Measurements from ENCODE around the gene GPR176. TPM values are rescaled to one million over a fixed set of nuclear protein-coding genes. Genes with fewer than 3 reads are reported as not detected.

Gene GPR176
- polyA plus RNA-seq, 3 donors: 0.08 to 0.18 TPM; not detected in 1

DNA sequence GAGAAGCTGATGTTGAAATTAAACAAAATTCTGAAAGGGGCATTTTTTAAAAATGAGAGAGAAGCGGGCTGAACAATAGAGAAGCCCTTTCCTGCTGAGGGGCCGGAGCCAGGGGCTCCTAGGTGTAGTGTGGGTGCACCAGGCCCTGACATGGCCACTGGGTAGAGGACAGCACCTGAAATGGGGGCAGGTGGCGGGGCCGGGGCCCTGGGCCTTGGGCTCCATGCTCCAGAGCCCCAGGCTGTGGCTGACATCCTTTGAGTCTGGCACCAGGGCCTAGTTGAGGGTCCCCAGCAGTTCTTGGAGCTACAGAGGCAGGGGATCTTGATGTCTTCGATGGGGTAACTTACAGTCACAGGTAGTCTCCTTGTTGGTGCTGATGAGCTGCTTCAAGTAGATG, 6.5 kb upstream of the GPR176 start:
- Mint-ChIP-seq H3K27me3 (ENCODE audit: low read depth in 3 of 3) (peaks cover 4 to 18% (median 6%) of the 10 kb centered on the region in 3 donors), H3K4me3 (no peak overlapping the region), H3K4me1 (peaks cover 2% of the 10 kb centered on the region), H3K36me3 (no peaks in the 10 kb centered on the region), H3K27ac (no peak overlapping the region), H3K9me3 (peaks cover 0 to 1% (median 0%) of the 10 kb centered on the region in 7 donors)
- WGBS (ENCODE audit: insufficient coverage): 100% methylated on average over 4 of the region's 5 CpGs
- H3K4me2 ChIP-seq (replicated peaks; ENCODE audit: extremely low read depth, low read length, poor library complexity, severe bottlenecking): no peak overlapping the region
- H3K27me3 ChIP-seq (ENCODE audit: control insufficient read depth in 2 of 2, insufficient read depth in 2 of 2, low read length in 2 of 2): peaks cover 0 to 13% of the 10 kb centered on the region in 2 donors
- no peaks in the 10 kb centered on the region for H3K4me1 ChIP-seq (ENCODE audit: control insufficient read depth in 1 of 2, insufficient read depth in 2 of 2, low read length in 2 of 2)
- no peaks in the 10 kb centered on the region for H3K79me2 ChIP-seq (ENCODE audit: insufficient read depth, low read length)
- no peak for DNase-seq
- no peak overlapping the region for H3K9ac ChIP-seq (ENCODE audit: insufficient read depth, low read length, poor library complexity, severe bottlenecking)
- H3K4me3 ChIP-seq (replicated peaks in 1 of 3; ENCODE audit: low read depth in 2 of 3, low read length in 3 of 3): no peak overlapping the region
- no peaks in the 10 kb centered on the region for H4K20me1 ChIP-seq (ENCODE audit: insufficient read depth, low read length)
- H3K27ac ChIP-seq (ENCODE audit: low read depth in 1 of 2, low read length in 2 of 2): no peak overlapping the region
- H3K9me3 ChIP-seq (replicated peaks in 1 of 2; ENCODE audit: control insufficient read depth in 1 of 2, insufficient read depth in 1 of 2, low read length in 2 of 2): no peaks in the 10 kb centered on the region
- no peaks in the 10 kb centered on the region for H3K36me3 ChIP-seq (replicated peaks in 1 of 2; ENCODE audit: control insufficient read depth in 1 of 2, insufficient read depth in 2 of 2, low read length in 2 of 2)
- TF ChIP-seq, protein P1, sequence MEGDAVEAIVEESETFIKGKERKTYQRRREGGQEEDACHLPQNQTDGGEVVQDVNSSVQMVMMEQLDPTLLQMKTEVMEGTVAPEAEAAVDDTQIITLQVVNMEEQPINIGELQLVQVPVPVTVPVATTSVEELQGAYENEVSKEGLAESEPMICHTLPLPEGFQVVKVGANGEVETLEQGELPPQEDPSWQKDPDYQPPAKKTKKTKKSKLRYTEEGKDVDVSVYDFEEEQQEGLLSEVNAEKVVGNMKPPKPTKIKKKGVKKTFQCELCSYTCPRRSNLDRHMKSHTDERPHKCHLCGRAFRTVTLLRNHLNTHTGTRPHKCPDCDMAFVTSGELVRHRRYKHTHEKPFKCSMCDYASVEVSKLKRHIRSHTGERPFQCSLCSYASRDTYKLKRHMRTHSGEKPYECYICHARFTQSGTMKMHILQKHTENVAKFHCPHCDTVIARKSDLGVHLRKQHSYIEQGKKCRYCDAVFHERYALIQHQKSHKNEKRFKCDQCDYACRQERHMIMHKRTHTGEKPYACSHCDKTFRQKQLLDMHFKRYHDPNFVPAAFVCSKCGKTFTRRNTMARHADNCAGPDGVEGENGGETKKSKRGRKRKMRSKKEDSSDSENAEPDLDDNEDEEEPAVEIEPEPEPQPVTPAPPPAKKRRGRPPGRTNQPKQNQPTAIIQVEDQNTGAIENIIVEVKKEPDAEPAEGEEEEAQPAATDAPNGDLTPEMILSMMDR (IDR thresholded peaks at IDR 0.05): no peak
- intact Hi-C loops (cut with micrococcal nuclease): no loop called here
- no peak overlapping the region for H2AFZ ChIP-seq (ENCODE audit: insufficient read depth, low read depth, low read length, poor library complexity, severe bottlenecking)

DNA sequence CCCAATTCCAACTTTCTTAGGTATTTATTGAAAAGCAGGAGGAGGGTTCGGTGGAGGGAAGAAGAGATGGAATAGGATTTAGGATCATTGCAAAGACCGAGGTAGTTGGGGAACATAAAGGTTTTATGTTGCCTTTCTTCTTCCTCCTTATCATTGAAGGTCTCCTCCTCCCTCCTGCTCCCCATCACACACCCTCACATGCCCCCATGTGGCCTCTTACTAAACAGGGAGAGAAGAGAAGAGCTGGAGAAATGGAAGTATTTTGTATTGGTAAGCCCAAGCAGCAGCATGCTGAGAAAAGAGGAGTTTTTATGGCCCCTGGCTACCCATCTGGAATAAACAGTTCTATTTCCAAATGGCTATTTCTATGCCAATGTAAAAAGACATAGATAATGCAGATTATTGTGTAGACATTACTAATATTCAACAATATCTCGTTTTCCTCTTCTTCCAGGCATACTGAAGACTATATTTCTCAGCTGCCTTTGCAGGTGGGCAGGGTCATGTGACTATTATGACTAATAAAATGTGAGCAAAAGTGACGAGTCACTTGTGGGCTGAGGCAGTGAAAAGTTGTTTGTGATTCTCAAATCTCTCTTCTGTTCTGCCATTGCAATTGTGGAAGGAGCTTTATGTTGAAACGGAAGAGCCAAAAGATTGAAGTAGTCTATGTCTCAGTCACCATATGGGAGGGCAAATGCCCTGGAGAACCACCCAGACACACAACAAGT, 5.2 kb upstream of the GPR176 start:
- intact Hi-C loops (cut with micrococcal nuclease): no loop called here
- Histone ChIP-seq H2AFZ (ENCODE audit: insufficient read depth, low read depth, low read length, poor library complexity, severe bottlenecking) (no peak overlapping the region), H4K20me1 (ENCODE audit: insufficient read depth, low read length) (no peaks in the 10 kb centered on the region), H3K79me2 (ENCODE audit: insufficient read depth, low read length) (no peaks in the 10 kb centered on the region), H3K4me3 (replicated peaks in 1 of 3; ENCODE audit: low read depth in 2 of 3, low read length in 3 of 3) (no peak overlapping the region), H3K9me3 (replicated peaks in 1 of 2; ENCODE audit: control insufficient read depth in 1 of 2, insufficient read depth in 1 of 2, low read length in 2 of 2) (no peaks in the 10 kb centered on the region), H3K4me1 (ENCODE audit: control insufficient read depth in 1 of 2, insufficient read depth in 2 of 2, low read length in 2 of 2) (peaks cover 9 to 11% of the 10 kb centered on the region in 2 donors), H3K4me2 (replicated peaks; ENCODE audit: extremely low read depth, low read length, poor library complexity, severe bottlenecking) (no peak overlapping the region), H3K27me3 (ENCODE audit: control insufficient read depth in 2 of 2, insufficient read depth in 2 of 2, low read length in 2 of 2) (peaks cover 0 to 25% of the 10 kb centered on the region in 2 donors), H3K27ac (ENCODE audit: low read depth in 1 of 2, low read length in 2 of 2) (no peak overlapping the region), H3K36me3 (replicated peaks in 1 of 2; ENCODE audit: control insufficient read depth in 1 of 2, insufficient read depth in 2 of 2, low read length in 2 of 2) (no peaks in the 10 kb centered on the region), H3K9ac (ENCODE audit: insufficient read depth, low read length, poor library complexity, severe bottlenecking) (no peak overlapping the region)
- DNase-seq: no peak
- WGBS (ENCODE audit: insufficient coverage): no CpG with 5 or more reads among the region's 5 CpGs
- Mint-ChIP-seq H3K27ac (no peak overlapping the region), H3K4me1 (peaks cover 10% of the 10 kb centered on the region), H3K9me3 (peaks cover 0 to 8% (median 0%) of the 10 kb centered on the region in 7 donors), H3K36me3 (peaks cover 0 to 6% of the 10 kb centered on the region in 2 donors), H3K27me3 (ENCODE audit: low read depth in 3 of 3) (peaks cover 9 to 30% (median 14%) of the 10 kb centered on the region in 3 donors), H3K4me3 (no peak overlapping the region)
- TF ChIP-seq, protein P1 (IDR thresholded peaks at IDR 0.05): no peak
